Stimulated activated CD4-positive, alpha-beta T cell treated with anti-CD3 and anti-CD28 coated beads, Interleukin-15, amount 100 ng/mL, for 24 hours (primary cell): ENCODE results near the gene OPALIN.

ENCODE experiments used
- DNase-seq: peaks from one replicate; pipeline ENCODE4 v3.0.0-alpha.2; 2020

OPALIN gene, protein sequence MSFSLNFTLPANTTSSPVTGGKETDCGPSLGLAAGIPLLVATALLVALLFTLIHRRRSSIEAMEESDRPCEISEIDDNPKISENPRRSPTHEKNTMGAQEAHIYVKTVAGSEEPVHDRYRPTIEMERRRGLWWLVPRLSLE

DNA sequence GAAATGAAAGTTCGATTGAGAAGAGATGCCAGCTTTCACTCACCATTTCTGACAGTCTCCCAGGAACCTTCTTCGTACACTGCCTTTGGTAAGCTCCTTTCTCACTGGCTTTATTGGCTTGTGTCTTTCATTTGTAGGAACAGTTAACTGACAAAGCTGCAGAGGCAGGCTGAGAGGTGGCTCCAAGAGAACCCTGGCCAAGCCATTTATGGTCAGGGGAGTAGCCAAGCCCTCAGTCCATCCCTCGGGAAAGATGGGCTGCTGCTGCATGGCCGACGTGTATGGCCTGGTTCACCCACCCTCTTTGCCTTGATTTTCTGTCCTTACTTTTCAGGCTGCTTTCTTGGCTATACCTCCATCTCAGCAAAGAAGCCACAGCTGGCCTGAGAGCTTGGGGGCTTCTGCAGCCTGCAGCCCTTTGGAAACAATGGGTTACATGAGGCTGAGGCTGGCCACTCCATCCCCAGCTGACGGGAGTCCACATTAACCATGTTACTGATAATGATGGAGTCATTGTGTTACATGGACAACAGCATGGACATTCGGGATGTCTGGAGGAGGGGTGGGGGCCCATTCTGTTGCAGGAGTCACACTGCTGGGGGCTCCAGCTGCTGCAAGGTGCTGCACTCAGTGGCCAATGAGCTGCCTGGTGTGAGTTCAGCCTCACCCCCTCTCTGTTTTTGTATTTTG, at the start of gene OPALIN:
TSS of gene OPALIN (minus strand) at position 152 of the 690 bp plus-strand sequence. CDS start at position 46, 106 bp downstream.
- no peak for DNase-seq

DNA sequence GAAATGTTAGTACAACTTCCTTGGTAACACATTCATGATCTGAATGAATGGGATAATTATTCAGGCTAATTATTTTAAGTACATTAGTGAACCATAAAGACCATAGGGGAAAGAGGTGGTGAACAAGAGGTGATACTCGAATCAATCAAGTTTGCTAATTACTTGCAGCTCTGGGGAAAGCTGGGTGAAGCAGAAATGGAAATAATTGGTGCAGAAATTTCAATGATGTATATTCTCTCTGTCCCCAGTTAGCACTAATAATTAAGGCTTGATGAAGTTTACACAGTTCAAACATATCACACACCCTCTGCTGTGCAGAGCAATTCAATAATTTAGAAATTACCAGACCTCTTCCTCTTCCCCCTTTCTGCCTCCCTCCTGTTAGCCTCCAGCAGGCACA, 49.4 kb upstream of the OPALIN start:
- DNase-seq, result no peak

DNA sequence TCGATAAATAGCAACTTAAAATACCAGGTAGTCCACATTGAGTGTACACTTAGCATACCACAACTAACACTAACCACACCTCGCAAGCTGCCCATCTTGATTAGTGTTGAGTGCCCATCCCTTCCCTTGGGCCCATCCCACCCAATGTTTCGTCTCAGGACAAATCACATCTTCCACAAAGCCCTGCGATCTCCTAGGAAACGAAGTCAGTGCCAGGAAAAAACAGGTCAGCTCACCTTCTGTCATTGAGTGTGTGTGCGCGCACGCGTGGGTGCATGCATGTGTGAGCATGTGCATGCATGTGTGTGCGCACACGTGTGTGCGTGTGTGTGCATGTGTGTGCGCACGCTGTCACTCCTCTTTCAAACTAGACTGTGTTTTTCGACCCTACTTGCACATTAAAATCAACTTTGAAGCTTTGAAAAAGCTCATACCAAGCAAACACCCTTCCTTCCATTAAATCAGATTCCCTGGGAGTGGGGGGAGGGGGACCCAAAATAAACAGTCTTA, 48.8 kb upstream of the OPALIN start:
- DNase-seq, result no peak

DNA sequence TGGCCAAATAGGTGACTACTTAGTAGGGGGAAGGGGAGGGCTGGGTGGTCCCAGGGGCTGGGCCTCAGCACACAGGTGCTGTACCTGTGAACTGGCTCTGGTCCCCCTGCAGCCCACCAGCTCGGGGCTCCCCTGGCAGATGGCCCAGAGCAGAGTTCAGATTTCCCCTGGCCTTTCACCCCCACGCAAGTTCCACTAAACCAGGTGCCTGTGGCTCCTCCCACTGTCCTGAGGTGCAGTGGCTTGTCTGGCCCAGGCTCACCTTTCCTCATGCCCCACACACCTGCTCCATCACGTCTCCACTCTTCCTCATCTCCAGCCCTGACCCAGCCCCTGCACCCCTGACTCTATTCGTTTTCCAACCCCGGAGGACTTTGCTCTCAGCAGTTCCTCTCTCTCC, 47.3 kb upstream of the OPALIN start:
- no peak for DNase-seq

DNA sequence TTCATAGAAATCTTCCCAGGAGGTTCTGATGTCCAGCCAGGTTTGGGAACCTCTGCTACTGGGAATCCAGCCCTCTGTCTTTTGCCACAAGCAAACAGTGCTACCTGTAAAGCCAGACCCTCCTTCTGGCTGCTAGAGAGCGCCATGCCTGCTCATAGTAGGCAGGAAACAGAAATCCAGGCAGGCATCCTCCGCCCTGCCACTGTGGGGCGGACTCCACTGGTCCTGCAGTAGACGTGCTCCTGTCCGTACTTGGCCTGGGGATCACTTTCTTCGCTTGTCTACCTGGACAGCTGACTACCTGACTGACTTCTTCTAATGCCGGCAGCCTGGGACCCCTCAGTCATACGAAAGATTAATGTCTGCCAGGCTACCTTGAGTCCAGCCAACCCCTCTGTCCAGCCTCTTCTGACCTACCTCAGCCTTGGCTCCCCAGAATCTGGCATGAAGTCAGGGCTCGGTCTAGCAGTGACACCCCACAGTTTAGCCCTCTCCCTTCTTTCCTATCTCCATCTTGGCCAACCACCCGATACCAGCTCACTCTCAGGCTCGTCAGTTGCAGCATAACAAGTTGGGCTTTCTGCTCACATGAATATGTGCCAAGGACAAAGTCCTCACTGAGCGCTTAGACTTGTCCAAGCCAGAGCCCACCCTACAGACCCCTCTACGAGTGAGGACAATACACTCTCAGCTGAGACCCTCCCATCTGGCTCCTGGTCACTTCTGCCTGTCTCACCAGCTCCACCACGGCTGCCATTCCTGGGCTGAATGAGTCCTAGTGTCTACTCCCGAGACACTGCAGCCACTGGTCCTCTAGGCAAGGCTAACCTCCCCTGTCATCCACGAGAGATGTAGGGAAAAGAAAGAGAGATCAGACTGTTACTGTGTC, 43.9 kb upstream of the OPALIN start:
- no peak for DNase-seq

DNA sequence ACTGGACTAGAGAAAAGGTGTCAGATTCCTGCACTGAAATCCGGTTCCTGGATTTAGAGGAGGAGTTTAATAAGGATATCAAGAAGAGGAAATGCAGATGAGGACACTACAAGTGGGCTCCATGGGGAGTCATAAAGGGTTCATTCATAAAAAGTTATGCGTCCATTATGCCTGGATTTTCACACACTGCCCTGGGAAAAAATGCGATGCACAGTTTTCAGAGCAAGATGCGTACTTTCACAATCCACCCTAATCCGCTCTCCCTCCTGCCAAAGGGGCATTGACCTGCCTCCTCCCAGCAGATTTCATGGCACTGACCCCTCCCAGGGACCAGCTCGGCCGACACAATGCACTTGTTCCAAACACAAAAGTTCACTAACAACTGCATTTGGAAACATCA, 42.2 kb upstream of the OPALIN start:
- no peak for DNase-seq

DNA sequence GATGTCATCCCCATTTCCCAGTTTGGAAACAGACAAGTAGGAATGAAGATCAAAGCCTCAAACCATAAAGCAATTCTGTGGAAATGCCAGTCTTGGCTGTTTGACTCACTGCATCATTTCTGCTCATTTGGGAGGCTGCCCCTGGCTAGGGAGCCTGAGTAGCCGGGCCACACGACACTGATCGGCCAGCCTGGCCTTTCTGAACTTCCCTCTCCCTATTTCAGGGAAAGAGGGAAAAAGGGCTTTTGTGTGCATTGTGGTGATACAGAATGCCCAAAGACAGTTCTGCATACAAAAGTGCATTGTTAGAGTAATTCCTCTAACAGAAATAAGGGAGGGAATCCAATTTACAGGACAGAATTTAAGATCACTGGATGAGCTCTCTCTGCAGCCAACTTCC, 41.7 kb upstream of the OPALIN start:
- no peak for DNase-seq

DNA sequence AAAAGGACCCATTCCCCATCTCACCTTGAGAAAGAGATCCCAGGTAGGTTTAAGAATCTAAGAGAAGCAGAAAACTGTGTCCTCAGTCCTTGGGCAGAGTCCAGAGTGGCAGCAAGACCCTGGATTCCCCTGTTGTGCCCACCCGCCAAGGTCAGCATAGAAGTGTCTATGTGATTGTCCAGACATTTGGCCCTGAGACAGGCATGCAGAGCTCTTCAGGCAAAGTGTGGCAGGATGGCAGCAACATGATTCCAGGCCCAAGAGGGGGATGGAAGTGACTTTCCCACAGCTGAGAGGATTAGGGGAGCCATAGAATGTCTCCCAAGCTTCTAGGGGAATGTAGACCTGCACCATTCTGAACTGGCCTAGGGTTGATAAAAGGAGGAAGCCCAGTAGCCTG, 39.1 kb upstream of the OPALIN start:
- no peak for DNase-seq

DNA sequence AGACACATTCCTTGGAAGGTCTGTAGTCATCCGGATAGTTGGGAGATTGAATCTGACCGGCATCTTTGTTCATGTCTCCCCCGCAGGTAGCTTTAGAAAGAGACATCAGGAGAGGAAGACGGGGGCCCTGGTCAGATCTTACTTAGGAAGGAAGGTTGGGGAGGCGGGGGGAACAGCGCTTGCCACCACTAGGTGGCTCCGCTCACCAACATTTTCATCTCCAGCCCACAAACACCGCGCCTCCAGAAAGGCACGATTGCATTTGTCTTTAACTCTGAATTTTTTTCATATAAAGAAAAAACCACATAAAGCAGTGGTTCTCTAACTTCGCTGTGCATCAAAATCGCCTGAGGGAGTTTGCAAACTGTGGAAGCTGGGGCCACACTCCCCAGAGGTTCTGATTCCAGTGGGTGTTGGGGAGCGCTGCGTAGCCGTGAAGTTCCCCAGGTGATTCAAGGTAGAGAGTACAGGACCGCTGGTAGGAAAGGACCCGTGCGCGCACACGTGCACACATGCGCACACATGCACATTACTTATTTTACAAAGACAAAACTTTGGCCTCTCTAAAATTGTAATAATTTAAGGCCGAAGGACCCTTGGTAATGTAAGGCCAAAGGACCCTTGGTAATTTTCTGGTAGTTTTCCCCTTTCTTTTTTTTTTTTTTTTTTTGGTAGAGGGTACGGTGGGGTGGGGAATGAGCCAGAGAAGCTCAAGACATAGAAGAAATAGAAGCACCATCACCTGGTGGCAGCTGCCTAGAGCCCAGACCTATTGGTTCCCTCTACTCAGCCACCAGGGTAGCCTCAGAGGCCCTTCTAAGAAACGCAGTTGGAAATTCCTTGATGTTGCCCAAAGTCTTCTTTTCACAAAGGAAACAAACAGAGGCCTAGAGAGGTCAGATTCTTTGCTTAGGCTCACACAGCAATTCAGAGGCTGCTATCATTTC, 37.4 kb upstream of the OPALIN start:
- DNase-seq, result peak; percentile 71

DNA sequence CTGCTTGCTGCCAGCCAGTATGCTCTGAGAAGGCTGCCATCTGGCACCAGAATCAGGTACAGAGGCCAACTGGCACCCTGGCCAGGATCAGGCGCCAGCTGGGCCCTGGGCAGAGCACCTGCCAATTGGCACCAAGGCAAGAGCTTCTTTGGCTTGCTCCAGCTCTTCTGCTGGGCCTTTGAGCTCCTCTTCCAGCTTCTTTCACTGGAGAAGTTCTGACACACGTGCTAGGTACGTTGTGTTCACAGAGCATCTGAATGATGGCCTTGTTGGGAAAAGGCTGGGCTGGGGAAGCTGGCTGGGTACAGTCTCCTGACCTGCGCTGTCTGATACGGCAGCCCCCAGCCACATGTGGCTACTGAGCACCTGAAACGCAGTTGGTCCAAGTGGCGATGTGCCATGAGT, 31.7 kb upstream of the OPALIN start:
- DNase-seq, result no peak

DNA sequence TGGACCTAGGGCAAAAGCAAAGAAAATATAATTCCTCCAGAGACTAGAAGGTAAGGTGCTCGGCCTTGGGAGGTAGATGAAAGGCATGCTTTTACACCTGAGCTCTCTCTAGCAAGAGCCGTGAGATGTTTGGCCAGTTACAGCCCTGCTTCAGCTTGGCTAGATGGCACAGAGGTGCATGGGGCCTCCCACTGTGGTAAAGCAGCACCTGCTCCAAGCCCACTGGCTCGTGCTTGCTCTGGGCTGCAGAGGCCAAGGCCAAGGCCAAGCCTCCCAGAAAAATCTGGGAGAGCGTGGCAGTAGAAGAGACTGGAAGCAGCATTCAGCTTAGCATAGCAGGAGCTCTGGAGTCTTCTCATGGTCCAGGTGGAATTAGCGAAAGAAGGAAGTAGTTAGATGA, 31.0 kb upstream of the OPALIN start:
- no peak for DNase-seq

DNA sequence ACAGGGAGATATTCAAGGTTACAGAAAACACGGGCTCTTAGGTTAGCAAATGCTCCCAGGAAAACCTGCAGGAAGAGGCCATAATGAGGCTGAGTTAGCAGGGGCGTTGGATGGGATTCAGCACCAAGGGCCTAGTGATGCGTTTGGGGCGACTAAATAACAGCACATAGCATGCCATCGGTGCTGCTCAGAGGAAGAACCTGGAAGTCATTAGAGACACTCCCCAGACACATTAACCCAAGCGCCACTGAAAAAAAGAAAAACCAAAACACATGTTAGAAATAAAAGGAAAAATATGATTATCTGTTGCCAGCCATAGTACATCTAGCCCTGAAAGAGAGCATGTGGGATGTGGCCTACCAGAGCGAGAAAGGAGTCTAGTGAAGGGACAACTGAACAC, 28.8 kb upstream of the OPALIN start:
- DNase-seq, result no peak

DNA sequence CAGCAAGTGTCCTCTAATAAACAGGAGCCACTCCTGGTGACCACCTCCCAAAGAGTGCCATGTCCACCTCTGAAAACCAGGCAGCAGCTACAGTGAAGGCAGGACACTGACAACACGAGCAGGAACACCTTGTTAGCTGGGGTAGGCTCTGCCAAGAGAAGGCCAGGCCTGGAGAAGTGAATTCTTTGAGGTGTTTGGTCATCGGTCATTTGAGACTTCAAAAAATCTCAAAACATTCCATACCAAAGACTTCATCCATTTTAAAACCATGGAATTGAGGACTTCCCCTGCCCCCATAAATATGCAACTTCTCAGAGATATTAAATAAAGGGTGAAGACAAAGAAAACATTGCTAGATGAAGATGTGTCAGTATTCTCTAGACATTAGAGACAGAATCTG, 28.4 kb upstream of the OPALIN start:
- DNase-seq, result no peak

DNA sequence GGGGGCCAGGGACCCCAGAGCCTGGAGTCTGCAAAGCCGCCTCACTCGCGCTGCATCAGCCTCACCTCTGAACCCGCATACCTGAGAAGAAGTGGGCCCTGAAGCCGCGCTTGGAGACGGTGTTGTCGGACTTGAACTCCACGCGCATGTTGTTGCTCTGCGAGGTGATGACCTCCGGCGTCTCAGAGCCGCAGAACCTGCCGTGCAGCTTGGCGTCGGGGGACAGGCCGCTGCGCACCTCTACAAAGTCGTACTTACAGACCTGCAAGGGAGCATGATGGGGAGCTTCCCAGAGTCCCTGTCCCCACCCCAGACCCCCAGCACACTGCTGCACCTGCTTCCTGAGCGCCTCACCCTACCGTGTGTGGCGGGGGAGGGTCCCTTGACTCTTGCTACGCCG, 25.7 kb upstream of the OPALIN start:
- no peak for DNase-seq

DNA sequence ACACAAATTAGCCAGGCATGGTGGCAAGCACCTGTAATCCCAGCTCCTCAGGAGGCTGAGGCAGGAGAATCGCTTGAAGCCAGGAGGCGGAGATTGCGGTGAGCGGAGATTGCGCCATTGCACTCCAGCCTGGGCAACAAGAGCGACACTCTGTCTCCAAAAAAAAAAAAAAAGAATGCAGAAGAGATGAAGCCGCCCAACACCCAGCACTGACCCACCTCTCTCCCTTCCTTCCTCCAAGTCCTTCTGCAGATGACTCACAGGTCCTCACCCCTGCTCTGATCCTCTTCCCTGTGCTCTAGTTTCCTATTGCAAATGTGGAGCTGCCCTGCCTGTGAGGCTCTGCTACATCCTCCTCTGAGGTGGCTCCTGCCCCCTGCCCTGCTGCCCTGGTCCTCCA, 22.0 kb upstream of the OPALIN start:
- DNase-seq, result no peak

DNA sequence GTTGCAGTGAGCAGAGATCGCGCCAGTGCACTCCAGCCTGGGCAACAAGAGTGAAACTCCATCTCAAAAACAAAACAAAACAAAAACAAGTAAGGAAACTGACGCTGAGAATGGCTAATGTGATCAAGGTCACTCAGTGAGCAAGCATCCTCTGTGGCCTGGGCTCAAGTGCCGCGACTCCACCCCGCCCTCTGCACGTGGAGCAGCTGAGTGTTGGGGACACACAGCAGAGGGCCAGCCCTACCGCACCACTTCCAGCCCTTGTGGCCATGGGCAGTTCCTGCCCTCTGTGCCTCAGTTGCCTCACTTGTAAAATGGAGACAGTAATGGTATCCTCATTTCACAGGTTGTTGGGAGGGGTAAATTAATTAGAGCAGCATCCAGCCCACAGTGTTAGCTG, 21.0 kb upstream of the OPALIN start:
- DNase-seq, result no peak

DNA sequence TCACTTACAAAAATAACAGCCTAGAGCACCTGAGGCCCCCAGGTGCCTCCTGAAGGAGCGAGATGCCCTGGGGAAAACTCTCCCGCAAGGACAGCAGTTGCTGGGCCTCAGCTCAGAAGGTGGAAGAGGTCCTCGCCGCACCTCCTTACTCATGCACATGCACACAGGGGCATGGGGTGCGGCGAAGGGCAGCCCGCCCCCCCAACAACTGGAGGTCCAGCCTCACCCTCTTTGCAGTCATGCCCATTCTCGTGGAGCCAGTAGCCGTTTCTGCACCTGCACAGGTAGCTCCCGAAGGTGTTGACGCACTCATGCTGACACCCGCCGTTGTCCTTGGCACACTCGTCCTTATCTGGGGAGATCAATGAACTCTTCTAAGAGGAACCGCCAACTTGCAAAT, 19.9 kb upstream of the OPALIN start:
- no peak for DNase-seq

DNA sequence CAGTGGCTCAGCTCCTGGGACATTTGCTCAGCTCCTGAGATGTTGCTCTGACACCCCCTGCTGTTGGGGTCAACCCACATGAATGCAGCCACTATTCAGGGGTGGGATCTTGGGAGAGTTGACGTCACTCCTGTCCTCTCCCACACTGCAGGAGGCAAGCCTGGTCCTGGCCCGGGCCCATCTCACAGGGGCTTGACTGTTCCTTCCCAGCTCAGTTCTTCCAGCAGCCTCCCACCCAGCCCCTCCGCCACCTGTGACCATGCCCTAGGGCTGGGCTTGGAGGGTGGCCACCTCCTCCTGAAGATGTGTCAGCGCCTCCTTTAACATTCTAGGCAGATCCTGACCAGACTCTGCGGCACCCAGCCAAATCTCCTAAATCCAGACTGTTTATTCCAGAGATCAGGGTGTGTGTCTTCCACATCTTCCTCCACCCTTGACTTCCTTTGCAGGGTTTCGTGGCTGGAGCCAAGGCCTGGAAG, 19.1 kb upstream of the OPALIN start:
- DNase-seq, result no peak

DNA sequence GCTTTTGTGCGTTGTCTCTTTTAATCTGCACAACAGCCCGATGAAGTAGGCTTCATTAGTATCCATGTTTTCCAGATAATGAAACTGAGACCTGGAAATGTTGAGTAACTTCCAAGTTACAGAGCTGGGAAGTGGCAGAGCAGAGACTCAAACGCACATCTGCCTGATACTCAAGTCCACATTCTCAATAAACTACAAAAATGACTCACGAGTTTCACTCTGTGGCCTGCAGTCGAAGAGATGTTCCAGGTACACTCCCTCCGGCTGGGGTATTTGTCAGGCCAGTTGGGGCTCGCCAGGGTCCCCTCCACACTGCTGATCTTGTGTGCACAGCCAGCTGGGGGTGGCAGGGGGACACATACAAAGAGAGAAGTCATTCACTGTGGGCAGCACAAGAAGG, 17.7 kb upstream of the OPALIN start:
- DNase-seq, result no peak

DNA sequence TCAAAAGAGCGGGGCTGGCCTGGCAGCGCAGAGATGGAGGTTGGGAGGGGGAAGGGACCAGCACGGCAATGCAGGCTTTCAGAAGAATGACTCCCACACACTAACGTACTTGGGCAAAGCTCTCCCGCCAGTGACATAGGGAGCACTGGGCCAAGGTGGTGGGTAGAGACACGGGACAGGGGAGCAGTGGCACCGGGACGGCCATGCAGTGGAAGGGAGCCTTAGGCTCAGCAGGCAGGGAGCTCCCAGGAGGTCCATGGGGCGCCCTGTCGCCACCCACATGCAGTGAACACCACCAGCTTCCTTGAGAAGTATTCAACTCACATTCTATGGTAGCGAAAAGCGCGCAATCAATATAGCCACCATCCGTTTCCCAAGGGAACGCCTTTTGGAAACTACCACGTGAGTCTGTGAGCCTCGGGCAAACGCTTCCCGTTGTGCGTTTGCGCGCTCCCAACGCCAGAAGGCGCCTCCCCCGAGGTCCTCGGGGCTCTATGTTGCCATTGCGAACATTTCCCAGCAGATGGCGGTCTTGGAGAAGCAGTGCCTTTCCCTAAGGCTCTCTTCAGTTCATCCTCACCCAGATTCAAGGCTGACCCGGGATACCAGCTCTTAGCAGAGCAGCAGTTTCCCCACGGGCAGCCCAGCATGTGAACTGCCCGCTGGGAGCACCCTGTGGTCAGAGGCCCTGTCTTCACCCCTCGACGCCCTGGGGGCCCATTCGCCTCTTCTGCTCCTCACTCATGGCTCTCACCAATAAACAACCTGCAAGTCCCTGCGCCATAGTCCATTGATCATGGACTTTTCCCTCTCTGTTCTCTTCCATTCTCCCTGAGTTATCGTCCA, 16.4 kb upstream of the OPALIN start:
- DNase-seq, result peak; percentile 86

DNA sequence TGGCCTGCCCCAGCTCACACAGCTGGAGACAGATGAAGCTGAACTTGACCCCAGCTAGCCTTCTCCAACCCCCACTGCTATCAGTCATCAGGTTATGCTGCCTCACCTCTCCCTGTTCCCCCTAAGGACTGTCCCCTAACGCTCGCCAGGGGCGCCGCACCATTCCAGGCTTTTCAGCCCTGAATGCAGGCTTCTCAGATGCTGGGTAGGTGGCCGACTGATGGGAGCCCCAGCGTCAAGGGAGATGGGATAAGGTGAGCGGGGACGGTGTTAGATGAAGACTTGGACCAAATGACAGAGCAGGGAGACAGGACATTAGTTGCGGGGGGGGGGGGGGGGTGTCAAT, 15.8 kb upstream of the OPALIN start:
- no peak for DNase-seq

DNA sequence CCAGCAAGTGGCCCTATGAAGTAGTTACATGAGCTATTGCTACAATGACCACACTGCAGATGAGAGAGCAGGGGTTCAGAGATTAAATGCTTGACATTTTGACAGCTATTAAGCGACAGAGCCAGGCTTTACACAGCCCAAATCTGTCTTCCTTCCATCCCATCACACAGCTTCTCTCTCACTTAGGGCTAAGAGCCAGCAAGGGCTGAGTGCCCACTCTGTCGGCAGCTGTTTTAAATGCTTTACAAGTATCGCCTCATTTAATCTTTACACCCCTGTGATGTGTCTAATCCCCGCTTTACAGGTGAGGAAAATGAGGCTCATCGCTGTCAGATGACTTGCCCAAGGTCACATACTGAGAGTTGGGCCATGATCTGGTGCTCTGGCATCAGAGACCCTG, 15.2 kb upstream of the OPALIN start:
- DNase-seq, result no peak
